ENCODE measurements around the gene ZNF76.
A peak's percentile ranks its signal among the peaks of the same experiment; 100 is the strongest.

Gene ZNF76

GRCh38 chr6:35259194-35259947, at the start of gene ZNF76:
ZNF76 (plus strand) TSS chr6:35259735; CDS start chr6:35281152, 21,417 bp downstream.
- peak; percentile 84 for DNase-seq (ENCODE audit: low spot score)

DNA sequence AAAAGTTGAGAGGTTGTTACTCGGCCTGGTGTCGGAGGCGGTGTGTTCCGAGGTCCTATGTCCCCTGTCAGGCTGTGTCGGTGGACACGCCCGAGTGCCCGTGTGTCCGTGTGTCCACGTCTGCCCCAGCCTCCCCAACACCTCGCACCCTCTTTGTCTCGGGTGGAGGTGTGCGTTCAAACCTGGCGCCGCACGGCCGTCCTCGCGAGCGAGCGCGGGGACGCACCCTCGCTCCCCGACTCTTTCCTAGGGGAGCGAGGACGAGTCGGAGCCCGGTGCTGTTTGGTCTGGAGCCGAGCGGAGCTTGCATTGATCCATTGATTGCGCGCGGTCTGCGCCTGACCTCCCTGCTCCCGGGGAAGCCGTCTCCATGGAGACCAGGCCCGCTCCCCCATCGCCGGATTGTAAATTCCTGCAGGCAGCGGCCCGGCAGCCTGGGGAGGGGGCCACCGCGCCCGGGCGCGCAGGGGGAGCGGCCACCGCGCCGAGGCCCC, 46.2 kb upstream of the ZNF76 start:
- peak; percentile 46 for DNase-seq (ENCODE audit: low spot score)

DNA sequence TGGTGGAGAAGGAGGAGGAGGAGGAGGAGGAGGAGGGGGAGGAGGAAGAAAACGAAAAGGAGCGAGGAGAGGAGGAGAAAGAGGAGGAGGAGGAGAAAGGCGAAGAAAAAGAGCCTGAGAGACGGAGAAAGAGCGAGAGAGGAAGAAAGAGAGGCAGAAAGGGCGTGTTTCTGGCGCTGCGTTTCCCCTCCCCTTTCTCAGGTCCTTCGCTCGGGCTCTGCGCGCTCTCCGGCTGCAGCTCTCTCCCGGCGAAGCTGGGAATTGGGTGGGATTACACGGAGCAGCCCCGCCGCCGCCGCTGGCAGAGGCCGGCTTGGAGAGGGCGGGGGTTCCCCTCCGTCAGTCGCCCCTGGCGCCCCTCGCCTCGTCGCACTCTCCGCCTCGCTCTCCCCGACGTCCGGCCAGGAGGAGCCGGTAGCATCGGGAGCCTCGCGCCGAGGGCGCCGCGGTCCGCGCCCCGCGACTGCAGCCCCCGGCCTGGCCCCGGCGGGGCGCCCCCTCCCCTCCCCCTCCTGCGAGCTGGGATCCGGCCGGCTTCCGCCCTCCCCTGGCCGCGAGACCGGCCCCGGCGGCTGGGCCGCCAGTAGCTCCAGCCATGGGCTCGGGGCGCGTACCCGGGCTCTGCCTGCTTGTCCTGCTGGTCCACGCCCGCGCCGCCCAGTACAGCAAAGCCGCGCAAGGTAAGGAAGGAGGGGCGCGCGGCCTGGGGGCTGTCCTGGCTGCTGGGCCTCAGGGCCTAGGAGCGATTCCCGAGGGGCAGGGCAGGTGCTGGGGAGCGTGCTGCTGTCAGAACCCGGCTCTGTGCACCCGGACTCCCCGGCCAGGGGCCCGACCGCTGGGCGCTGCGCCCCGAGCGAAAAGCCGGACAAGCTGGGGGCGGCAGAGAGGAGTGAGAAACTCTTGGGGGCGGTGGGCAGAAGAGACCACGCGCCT, 45.4 kb upstream of the ZNF76 start, which contains the start of gene SCUBE3:
SCUBE3 (plus strand) TSS at position 133 of the 933 bp plus-strand sequence; CDS start at position 596, 463 bp downstream.
- peak; percentile 71 for DNase-seq (ENCODE audit: low spot score)

GRCh38 chr6:35214869-35215664, 44.5 kb upstream of the ZNF76 start:
- DNase-seq (ENCODE audit: low spot score) = no peak

- no peak for DNase-seq (ENCODE audit: low spot score)
These were observed 43.7 kb upstream of the ZNF76 start for GRCh38 chr6:35215665-35216411.

GRCh38 chr6:35216412-35216732, 43.2 kb upstream of the ZNF76 start:
- no peak for DNase-seq (ENCODE audit: low spot score)

- DNase-seq (ENCODE audit: low spot score) = no peak
These were observed 42.4 kb upstream of the ZNF76 start for GRCh38 chr6:35216851-35217811.

DNA sequence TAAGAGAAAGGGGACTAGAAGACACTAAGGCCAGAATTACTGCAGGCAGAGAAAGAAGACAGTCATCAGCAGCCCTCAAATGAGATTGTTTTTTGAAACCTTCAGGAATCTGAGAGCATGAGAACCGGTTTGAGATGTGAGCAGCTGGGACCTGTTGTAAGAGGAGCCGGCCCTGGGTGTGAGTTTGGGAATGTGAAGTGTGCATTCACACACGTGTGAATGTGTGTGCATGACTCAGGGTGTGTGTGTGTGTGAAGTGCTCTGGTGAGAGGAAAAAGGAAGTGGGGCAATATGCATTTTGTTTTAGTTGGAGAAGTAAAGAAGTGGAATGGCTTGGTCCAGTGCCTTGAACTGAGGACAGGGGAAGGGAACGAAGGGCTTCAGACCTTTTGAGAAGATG, 41.5 kb upstream of the ZNF76 start:
- no peak for DNase-seq (ENCODE audit: low spot score)

DNA sequence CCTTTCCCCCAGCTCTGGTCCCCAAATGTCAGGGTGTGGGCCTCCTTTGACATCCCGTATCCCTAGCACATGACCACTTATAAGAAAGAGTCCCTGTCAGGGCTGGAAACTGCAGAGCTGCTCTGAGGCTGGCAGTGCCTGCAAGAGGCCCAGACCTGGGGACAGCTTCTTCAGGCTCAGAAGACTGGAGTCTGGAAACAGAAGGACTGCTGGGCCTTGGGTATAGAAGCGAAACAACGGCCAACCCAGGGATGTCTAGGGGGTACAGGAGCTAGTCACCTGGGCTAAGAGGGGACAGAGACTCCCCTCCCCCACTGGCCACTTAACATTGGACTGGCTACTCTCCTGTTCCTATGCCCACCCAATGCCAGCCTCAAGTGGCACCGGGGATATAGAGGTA, 41.1 kb upstream of the ZNF76 start:
- no peak for DNase-seq (ENCODE audit: low spot score)

GRCh38 chr6:35219683-35220326, 39.7 kb upstream of the ZNF76 start:
- DNase-seq (ENCODE audit: low spot score) = no peak

GRCh38 chr6:35220711-35221110, 38.8 kb upstream of the ZNF76 start:
- DNase-seq (ENCODE audit: low spot score) = no peak

GRCh38 chr6:35223396-35223795, 36.1 kb upstream of the ZNF76 start:
- no peak for DNase-seq (ENCODE audit: low spot score)

- no peak for DNase-seq (ENCODE audit: low spot score)
These were observed 34.8 kb upstream of the ZNF76 start for GRCh38 chr6:35224720-35225119.

DNA sequence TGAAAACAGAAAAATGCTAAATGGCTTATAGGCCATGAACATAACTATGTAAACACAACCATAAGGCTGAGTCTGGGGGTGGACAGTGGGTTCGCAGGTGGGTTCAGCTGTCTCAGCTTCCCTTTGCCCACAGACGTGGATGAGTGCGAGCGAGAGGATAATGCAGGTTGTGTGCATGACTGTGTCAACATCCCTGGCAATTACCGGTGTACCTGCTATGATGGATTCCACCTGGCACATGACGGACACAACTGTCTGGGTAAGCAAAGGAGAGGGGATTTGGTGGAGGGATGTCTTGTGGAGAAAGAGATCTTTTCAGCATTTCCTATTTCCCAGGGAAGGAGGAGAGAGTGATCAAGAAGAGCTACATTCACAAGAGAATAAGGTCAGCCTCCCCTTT, 31.1 kb upstream of the ZNF76 start:
- DNase-seq (ENCODE audit: low spot score) = no peak

- DNase-seq (ENCODE audit: low spot score) = no peak
These were observed 30.2 kb upstream of the ZNF76 start for GRCh38 chr6:35229304-35229703.

DNA sequence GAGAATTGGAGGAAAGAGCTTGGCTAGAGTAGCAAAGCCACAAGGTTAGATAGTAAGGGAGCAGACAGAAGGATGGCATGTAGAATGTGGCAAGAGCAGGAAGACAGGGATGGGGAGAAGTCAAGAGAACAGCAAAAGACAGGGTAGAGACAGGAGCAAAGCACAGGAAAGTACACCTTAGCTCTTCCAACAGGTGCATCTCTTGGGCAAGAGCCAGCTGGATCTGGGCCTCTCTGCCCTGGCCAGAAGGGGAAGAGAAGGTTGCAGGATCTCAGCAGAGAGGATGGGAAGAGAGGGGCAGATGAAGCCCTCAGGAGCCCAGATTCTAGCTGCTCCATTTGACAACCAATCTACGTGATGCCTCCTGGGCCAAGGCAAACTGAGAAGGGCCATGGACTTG, 29.0 kb upstream of the ZNF76 start:
- no peak for DNase-seq (ENCODE audit: low spot score)

GRCh38 chr6:35230950-35231349, 28.6 kb upstream of the ZNF76 start:
- no peak for DNase-seq (ENCODE audit: low spot score)

- no peak for DNase-seq (ENCODE audit: low spot score)
These were observed 28.0 kb upstream of the ZNF76 start for GRCh38 chr6:35231563-35231962.

GRCh38 chr6:35234901-35235300, 24.6 kb upstream of the ZNF76 start:
- no peak for DNase-seq (ENCODE audit: low spot score)

DNA sequence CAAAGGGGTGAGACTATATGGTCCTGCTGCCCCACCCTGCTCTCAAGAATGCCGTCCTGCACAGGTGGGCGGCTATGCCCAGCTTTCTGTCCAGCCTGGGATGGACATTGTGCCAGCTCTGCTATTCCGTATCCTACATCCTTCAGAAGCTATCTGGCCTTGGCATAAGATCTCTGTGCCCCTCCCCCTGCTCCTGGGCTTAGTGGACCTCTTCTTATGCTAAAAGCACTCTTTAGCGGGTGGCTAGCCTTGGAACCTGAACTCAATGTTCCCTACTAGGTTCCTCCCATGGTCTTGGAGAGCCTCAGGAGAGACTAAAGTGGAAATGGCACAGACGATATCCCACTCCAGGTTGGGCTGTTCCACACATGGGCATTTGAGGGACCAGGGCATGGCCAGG, 23.3 kb upstream of the ZNF76 start:
- DNase-seq (ENCODE audit: low spot score) = no peak
